ENCODE data around the gene POLR2L.

Gene POLR2L

DNA sequence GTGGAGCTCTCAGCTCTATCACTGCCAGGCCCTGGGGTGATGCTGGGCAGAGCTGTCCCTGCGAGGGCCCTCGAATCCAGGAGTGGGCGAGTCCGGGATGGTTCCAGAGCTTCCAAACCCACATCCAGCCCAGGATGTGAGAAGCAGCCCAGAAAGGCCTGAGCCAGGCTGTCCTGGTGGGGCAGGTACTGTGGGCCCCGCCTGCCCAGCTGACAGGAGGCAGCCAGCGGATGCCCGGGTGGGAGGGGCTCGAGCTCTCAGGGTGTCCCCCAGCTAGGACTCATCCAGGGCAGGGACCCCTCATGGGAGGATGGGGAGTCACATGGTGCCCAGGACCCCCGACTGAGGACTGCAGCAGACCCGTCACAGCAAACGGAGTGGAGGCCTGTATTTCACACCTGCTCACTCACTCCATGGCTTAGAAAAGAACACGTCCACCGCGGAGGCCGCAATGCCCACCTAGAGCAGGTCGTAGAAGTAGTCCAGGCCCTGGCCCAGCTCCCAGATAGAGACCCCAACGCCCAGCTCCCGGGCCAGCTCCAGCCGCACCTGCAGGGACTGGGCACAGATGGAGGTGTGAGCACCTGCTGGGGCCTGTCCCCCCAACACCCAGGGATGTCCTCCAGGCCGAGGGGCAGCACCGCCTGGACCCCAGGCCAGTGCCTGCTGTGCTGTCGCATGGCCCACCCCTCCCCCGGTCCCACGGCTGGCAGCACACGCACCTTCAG is 27.2 kb upstream of the POLR2L start:
- DNase-seq (ENCODE audit: low read depth in 2 of 3, low spot score in 1 of 3), result no peak

DNA sequence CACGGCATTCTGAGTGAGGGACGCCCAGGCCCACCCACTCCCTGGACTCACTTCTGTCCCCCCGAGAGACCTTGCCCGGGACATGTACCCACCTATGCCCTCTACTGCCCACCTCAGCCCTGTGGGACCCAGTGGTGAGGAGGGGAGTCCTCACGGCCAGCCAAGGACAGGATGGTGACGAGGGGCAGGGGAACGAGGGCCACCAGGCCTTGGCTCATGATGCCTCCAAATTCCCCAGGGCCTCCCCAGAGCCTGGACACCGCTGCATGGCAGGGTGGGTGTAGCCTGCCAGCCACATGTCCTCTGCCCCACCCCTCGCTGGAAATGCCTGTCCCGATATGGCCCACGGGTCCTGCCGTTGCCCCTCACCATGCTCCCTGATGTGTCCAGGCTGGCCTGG is 26.5 kb upstream of the POLR2L start:
- no peak for DNase-seq (ENCODE audit: low read depth in 2 of 3, low spot score in 1 of 3)

DNA sequence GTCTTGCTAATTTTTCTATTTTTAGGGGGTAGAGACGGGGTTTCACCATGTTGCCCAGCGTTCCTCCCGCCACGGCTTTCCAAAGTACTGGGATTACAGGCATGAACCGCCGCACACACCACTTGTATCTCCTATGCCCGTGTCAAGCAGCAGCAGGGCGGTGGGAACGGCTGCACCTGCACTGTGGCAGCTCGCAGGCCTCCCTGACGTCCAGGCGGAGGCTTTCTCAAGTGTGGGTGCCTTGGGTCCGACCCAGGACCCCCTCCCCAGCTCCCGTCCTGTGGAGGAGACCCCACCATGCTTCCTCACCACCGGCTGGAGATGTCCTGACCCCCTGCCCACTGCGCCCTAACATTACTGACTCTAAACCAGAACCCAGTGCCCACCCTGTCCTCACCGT is 26.1 kb upstream of the POLR2L start:
- no peak for DNase-seq (ENCODE audit: low read depth in 2 of 3, low spot score in 1 of 3)

DNA sequence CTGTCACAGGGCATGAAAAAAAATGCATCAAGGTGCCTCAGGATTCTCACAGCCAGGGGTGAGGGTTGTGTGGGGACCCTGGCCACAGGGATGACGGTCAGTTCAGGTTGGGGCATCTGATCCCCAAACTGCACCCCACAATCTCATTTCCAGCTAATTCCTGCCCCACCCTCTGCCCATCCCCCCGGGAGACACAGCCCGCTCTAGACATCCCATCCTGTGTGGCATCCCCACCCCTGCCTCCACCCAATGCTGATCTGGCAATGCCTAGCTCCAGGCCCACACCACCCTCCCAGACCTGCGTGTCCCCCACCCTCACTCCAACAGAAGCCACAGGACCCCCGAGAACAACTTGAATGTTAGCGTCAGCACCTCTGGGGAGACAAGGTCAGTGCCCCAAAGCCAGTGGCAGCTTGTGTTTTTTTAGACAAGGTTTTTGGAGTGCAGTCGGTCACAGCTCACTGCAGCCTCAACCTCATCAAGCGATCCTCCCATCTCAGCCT is 25.6 kb upstream of the POLR2L start:
- no peak for DNase-seq (ENCODE audit: low read depth in 2 of 3, low spot score in 1 of 3)

DNA sequence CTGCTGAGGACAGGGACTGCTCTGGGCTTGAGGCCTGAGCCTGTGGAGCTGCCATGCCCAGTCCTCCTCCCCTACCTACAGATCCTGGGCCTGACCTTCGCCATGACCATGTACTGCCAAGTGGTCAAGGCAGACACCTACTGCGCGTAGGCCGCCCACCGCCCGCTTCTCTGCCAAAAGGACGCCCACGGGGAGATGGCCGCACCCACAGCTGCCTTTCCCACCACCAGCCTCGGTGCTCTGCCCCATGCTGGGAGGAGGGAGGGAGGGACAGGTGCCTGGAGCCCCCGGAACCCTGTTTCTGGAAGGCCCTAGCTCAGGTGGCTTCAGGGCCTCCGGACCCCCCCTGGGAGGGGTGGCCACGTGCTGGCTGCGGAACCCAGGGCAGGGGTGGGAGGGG is 24.2 kb upstream of the POLR2L start:
- no peak for DNase-seq (ENCODE audit: low read depth in 2 of 3, low spot score in 1 of 3)

GRCh38 chr11:865462-866430 is 23.4 kb upstream of the POLR2L start:
- no peak for DNase-seq (ENCODE audit: low read depth in 2 of 3, low spot score in 1 of 3)

DNA sequence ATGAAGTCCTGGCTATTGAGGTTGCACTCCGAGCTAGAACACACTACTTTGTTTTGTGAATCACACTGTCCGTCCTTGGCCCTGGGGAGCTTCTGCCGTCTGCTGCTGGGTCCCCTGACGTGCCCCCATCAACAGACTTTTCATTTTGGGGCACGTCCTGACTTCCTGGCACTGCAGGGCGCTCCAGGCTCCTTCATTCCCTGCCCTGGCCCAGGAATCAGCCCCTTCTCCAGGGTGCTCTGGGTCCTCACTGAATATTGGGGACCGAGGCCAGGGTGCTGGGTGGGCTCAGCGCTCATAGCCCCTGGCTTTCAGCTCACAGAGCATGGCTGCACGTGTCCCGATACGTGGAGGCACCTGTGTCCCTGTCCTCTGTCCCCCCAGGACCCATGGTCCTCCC is 22.6 kb upstream of the POLR2L start:
- DNase-seq (ENCODE audit: low read depth in 2 of 3, low spot score in 1 of 3), result no peak

DNA sequence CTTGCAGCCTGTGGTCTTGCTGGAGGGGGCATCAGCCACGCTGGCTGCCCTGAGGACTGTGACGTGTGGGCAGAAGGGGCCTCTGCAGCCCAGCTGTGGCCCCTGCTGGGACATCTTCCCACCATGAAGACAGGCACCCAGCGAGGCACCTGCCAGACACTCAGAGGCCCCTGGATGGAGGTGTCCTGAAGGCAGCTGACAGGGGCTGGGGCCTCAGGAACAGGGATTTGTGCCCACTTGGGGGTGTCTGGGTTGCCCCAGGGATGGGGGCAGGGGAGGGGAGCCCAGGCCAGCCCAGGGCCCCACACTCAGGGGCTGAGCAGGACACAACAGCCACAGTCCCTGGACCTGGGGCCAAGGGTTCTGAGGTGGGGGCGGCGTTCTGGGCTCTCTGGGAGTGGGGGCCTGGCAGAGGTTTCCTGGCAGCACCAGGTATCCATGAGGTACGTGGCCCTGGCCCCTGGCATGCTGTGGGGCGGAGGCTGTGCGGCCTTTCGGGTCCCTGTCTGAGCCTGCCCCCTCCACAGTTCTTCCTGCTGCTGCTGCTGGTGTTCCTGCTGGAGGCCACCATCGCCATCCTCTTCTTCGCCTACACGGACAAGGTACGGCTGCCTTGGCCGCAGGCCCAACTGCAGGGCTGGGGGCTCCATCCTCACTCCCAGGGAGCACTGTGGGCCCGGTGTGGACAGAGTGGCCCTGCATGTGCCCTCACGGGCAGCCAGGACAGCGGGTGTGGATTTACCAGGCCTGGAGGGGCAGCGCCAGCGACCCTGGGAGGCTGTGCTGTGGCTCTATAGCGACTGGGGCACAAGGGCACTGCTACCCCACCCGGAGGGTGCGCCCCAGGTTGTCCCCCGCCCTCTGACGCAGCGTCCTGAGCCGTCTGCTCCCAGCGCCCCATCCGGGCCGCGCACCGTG is 21.8 kb upstream of the POLR2L start:
- no peak for DNase-seq (ENCODE audit: low read depth in 2 of 3, low spot score in 1 of 3)

- no peak for DNase-seq (ENCODE audit: low read depth in 2 of 3, low spot score in 1 of 3)
Measured at GRCh38 chr11:863023-863909, 20.9 kb upstream of the POLR2L start.

GRCh38 chr11:862696-863022 is 20.3 kb upstream of the POLR2L start:
- DNase-seq (ENCODE audit: low read depth in 2 of 3, low spot score in 1 of 3), result no peak

DNA sequence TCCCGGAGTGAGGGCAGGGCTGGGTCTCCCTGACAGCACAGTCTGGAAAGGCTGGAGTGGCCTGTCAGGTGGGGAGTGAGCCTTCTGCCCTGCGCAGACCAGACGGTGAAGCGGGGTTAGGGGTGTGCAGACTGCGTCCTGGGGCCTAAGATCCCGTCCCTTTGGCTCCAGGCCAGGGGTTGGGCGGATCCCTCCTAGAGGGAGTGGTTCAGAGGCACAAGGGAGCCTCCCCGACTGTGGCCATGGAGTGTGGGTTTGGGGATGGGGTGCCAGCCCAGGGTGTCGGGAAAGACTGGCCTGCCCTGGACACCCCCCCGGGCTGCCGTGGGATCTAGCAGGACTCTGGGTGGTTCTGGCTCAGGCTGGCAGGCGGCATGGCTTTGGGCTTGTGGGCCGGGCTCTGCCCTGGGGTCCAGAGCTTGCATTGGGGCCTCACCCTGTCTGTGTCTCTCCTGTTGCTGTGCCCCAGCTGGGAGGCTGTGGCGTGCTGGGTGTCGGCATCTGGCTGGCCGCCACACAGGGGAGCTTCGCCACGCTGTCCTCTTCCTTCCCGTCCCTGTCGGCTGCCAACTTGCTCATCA is 19.8 kb upstream of the POLR2L start:
- DNase-seq (ENCODE audit: low read depth in 2 of 3, low spot score in 1 of 3), result no peak

DNA sequence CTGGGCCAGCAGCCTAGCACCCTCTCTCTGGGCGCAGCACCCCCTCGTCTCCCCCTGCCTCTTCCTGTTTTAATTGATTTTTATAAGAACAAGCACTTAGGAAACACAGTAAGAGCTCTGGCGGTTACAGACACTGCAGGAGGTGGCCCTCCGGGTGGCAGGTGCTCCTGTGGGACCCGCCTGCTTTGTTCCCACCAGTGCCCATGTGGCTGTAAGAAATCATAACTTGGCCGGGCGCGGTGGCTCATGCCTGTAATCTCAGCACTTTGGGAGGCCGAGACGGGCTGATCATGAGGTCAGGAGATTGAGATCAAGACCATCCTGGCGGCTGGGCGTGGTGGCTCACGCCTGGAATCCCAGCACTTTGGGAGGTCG is 18.8 kb upstream of the POLR2L start:
- no peak for DNase-seq (ENCODE audit: low read depth in 2 of 3, low spot score in 1 of 3)

- no peak for DNase-seq (ENCODE audit: low read depth in 2 of 3, low spot score in 1 of 3)
Measured at GRCh38 chr11:860234-861104, 18.1 kb upstream of the POLR2L start.

DNA sequence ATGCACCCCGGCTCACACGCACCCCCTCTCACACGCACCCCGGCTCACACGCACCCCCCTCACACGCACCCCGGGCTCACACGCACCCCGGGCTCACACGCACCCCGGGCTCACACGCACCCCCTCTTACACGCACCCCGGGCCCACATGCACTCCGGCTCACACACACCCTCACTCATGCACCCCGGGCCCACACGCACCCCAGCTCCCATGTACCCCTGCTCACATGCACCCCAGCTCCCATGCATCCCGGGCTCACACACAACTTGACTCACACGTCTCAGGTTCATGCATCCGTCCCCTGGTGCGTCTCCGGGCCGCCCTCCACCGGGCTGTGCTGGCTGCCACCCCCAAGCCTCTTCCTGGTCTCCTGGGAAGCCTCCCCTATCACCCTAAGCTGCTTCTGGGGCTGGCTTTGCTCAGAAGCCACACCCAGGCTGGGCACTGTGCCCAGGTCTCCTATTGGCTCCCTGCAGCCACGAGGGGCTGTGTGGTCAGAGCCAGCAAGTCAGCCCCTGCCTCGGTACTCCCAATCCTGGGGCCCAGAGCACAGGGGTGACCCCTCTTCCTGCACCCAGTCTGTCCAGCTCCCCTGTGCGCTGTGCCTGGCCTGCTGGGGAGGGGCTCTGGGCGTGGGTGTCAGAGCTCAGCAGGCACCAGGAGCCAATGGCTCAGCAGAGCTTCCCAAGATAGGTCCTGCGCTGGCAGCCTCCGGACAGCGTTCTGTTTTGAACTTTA is 17.2 kb upstream of the POLR2L start:
- no peak for DNase-seq (ENCODE audit: low read depth in 2 of 3, low spot score in 1 of 3)

- no peak for DNase-seq (ENCODE audit: low read depth in 2 of 3, low spot score in 1 of 3)
Measured at GRCh38 chr11:858762-859339, 16.5 kb upstream of the POLR2L start.

DNA sequence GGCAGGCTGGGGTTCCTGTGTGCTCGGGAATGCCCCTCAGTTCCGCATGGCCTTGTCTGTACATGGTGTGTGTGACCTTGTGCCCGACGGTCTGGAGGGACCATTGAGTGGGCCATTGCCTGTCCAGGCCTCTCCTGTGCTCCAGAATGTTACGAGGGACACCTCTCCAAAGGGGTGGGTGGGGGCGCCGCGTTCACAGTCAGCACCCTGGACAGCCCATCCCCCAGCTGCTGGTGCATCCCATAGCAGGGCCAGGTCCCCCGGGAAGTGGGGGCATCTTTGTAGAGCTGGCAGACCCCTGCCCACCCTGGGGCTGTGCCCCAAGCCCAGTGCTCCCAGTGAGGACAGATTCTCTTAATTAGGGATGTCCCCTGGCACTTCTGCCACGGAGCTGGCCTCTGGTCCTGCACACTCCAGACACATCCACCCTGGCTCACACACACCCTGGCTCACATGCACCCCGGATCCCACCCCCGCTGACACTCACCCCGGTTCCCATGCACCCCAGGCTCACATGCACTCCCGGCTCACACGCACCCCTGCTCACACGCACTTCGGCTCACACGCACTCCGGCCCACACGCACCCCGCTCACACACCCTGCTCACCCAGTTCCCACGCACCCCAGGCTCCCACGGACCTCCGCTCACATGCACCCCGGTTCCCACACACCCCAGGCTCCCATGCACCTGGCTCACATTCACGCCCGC is 15.9 kb upstream of the POLR2L start:
- DNase-seq (ENCODE audit: low read depth in 2 of 3, low spot score in 1 of 3), result no peak

- DNase-seq (ENCODE audit: low read depth in 2 of 3, low spot score in 1 of 3), result no peak
Measured at GRCh38 chr11:856397-856796, 14.1 kb upstream of the POLR2L start.

Measured in stimulated activated CD4-positive, alpha-beta T cell treated with anti-CD3 and anti-CD28 coated beads, Interleukin-12 subunit alpha, Interleukin-12 subunit beta, amount 100 ng/mL, for 48 hours (primary cell).